GM12873 (cell line): ENCODE data around the gene C2orf68.

ENCODE experiments used
- CTCF ChIP-seq: IDR thresholded peaks from 2 replicates; pipeline ENCODE4 v1.5.1; 2012; ENCODE audit warnings: low read depth, mild to moderate bottlenecking, moderate library complexity, low read length, control low read depth; ENCODE audit not compliant: insufficient read depth; ENCODE audit errors: missing control alignments

The C2orf68 gene

GRCh38 chr2:85621338-85621737 is 9.5 kb upstream of the C2orf68 start:
- TF ChIP-seq CTCF: no peak

- no peak for TF ChIP-seq CTCF
Measured at GRCh38 chr2:85619617-85620016, 7.8 kb upstream of the C2orf68 start.

GRCh38 chr2:85615413-85615728 is 3.5 kb upstream of the C2orf68 start:
- TF ChIP-seq CTCF: no peak

GRCh38 chr2:85613717-85614515 is 2.0 kb upstream of the C2orf68 start:
- TF ChIP-seq CTCF: no peak

- TF ChIP-seq CTCF: no peak
Measured at GRCh38 chr2:85611217-85611704, 605 bp downstream of the C2orf68 start.

GRCh38 chr2:85607268-85608215 is 4.3 kb downstream of the C2orf68 start:
- TF ChIP-seq CTCF: no peak

GRCh38 chr2:85606116-85606455 is 5.8 kb downstream of the C2orf68 start:
- no peak for TF ChIP-seq CTCF
